ENCODE results near the gene CLDN15. TPM values are rescaled to one million over a fixed set of nuclear protein-coding genes. Genes with fewer than 3 reads are reported as not detected.

CLDN15 gene
- total RNA-seq (2014; rRNA removed; shearing (Covaris generic)) = 6.2 and 8.5 TPM in 2 replicates

GRCh38 chr7:101237206-101238067 is at the start of gene CLDN15:
CLDN15 (minus strand) TSS chr7:101237802; CDS start chr7:101237581, 221 bp downstream.

GRCh38 chr7:101244375-101245146 is 7.0 kb upstream of the CLDN15 start, which contains the start of gene FIS1:
FIS1 (minus strand) TSS chr7:101245081; CDS start chr7:101245004, 77 bp downstream.

DNA sequence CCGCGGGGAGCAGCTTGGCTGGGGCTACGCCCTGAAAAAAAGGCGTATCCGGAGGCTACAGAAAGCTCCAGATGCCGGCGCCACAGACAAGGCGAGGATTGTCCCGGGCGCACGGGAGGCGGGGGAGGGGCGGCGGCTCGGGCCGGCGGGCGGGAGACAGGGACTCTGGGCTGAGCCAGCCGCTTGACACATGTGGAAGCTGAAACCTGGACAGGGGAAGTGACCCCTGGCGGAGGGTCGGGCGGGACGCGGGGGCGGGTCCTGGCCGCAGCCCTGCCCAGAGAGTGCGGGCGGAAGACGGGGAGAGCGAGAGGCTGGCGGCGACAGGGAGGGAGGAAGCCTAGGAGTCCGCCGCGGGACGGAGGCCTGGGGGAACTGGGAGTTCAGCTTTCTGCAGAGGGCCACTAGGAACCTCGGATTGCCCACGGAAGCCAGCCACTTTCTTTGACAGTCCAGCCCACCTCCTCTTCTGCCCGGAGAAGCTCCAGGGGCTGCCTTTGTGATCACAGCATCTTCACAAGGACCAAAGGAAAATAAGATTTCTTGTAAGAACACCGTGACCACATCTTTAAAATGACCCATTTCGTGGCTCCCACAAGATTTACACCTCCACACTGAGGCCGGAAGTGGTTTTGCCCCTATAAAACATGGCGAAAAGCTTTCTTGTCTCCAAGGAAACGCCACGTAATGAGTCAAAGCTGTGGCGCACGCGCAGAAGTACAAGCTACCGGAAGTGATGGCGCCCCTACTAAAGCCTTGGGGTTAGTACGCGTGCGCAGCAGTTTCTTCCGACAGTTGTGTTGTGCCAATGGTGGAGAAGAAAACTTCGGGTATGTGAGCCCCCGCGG is 20.0 kb downstream of the CLDN15 start, which contains the start of the genes PLOD3 and ZNHIT1:
PLOD3 (minus strand) TSS at position 194 of the 848 bp plus-strand sequence. CDS start 307 bp downstream, outside the sequence.
ZNHIT1 (plus strand) TSS at position 778 of the 848 bp plus-strand sequence; CDS start at position 809, 31 bp downstream.

DNA sequence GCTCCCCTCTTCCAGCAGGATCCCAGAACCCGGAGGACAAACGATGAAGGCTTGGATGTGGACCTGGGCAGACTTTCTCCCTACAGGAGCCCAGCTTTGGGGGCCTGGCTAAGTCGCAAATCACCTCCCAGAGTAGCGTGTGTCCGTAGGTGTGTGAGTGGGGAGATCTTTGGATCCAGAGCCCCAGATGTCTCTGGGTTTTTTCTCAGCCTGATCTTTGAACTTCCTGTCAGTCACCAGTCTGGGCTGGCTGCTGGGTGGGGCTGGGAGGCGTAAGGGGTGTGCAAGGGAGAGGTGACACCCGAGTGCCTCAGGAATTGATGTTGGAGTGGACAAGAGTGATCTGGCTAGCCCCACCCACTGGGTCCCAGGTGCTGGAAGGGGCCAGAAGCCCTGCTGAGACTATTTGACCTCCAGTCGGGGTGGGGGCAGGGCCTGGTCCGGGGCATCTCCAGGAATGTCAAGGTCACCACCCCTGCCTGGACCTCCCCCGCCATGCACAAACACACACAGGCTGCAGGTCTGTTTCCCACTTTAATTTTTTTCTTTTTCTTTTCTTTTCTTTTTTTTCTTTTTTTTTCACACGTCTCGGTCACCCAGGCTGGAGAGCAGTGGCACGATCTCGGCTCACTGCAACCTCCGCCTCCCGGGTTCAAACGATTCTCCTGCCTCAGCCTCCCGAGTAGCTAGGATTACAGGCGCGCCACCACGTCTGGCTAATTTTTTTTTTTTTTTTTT is 36.6 kb downstream of the CLDN15 start, which contains the start of gene MOGAT3:
MOGAT3 (minus strand) TSS at position 175 of the 738 bp plus-strand sequence. CDS start 182 bp downstream, outside the sequence.

Small RNAs within 50 kb of the gene (small RNA-seq; reads per million reads assigned to genes)
- gene RNU6-1104P = not detected

Other genes with a start within 250 kb of the CLDN15 start
- not detected in 2 replicates for gene MUC17, start 217.7 kb downstream of the CLDN15 start, total RNA-seq (2014; rRNA removed; shearing (Covaris generic))
- gene TRIM56, start 152.3 kb downstream of the CLDN15 start, total RNA-seq (2014; rRNA removed; shearing (Covaris generic)) = 11.0 and 13.3 TPM in 2 replicates
- 1.4 TPM in 2 replicates for gene SERPINE1, start 110.7 kb downstream of the CLDN15 start, total RNA-seq (2014; rRNA removed; shearing (Covaris generic))
- 344 and 361 TPM in 2 replicates for gene AP1S1, start 83.3 kb downstream of the CLDN15 start, total RNA-seq (2014; rRNA removed; shearing (Covaris generic))
- 338 and 362 TPM in 2 replicates for gene VGF, start 72.2 kb downstream of the CLDN15 start, total RNA-seq (2014; rRNA removed; shearing (Covaris generic))
- 0.05 and 0.11 TPM in 2 replicates for gene NAT16, start 57.5 kb downstream of the CLDN15 start, total RNA-seq (2014; rRNA removed; shearing (Covaris generic))
- not detected in 2 replicates for gene MOGAT3, start 36.8 kb downstream of the CLDN15 start, total RNA-seq (2014; rRNA removed; shearing (Covaris generic))
- 232 and 262 TPM in 2 replicates for gene PLOD3, start 20.2 kb downstream of the CLDN15 start, total RNA-seq (2014; rRNA removed; shearing (Covaris generic))
- gene ZNHIT1, start 19.6 kb downstream of the CLDN15 start, total RNA-seq (2014; rRNA removed; shearing (Covaris generic)) = 154 and 183 TPM in 2 replicates
- 296 and 304 TPM in 2 replicates for gene FIS1, start 7.3 kb upstream of the CLDN15 start, total RNA-seq (2014; rRNA removed; shearing (Covaris generic))
- gene IFT22, start 84.0 kb upstream of the CLDN15 start, total RNA-seq (2014; rRNA removed; shearing (Covaris generic)) = 24.5 and 29.0 TPM in 2 replicates
- not detected in 2 replicates for gene COL26A1, start 125.1 kb upstream of the CLDN15 start, total RNA-seq (2014; rRNA removed; shearing (Covaris generic))